Measurements from ENCODE around the gene EPHA7. TPM values are rescaled to one million over a fixed set of nuclear protein-coding genes. Genes with fewer than 3 reads are reported as not detected.

EPHA7 gene
- total RNA-seq, 1 experiment from 2014 or later, result 9.5 TPM

- Histone ChIP-seq H4K8ac (replicated peaks; ENCODE audit: insufficient read length, low read depth, low read length) (no peak overlapping the region), H2BK12ac (ENCODE audit: insufficient read length, low read depth, low read length) (no peak overlapping the region), H2BK120ac (ENCODE audit: low read depth, low read length, poor library complexity, severe bottlenecking) (no peak overlapping the region), H2BK15ac (ENCODE audit: low read depth, low read length) (no peak overlapping the region), H2AFZ (ENCODE audit: low read length) (no peak overlapping the region), H3T11ph (ENCODE audit: low read length) (no peak overlapping the region), H4K20me1 (ENCODE audit: control insufficient read depth, insufficient read depth, insufficient read length) (no peaks in the 10 kb centered on the region), H3K23ac (ENCODE audit: insufficient read length, low read depth, low read length) (no peak overlapping the region), H3K79me2 (ENCODE audit: insufficient read depth, low read length) (no peaks in the 10 kb centered on the region), H2AK5ac (ENCODE audit: insufficient read length, low read length) (no peak overlapping the region), H3K27ac (ENCODE audit: insufficient read length, low read depth, low read length) (no peak overlapping the region), H4K91ac (ENCODE audit: insufficient read length, low read depth, low read length) (no peak overlapping the region), H4K5ac (ENCODE audit: insufficient read length, low read depth, low read length) (no peak overlapping the region), H3K27me3 (ENCODE audit: insufficient read depth, low read length) (no peaks in the 10 kb centered on the region), H2BK5ac (ENCODE audit: insufficient read length, low read length) (no peak overlapping the region), H3K4ac (ENCODE audit: low read depth, low read length) (no peak overlapping the region), H3K9ac (ENCODE audit: extremely low read depth, insufficient read length, low read length) (no peak overlapping the region), H3K23me2 (ENCODE audit: insufficient read length, low read depth, low read length, poor library complexity, severe bottlenecking) (no peaks in the 10 kb centered on the region), H3K18ac (ENCODE audit: insufficient read length, low read depth, low read length) (no peak overlapping the region), H3K14ac (ENCODE audit: insufficient read depth, low read length) (no peak overlapping the region), H3K79me1 (ENCODE audit: insufficient read depth, low read depth, low read length, poor library complexity, severe bottlenecking) (no peaks in the 10 kb centered on the region), H3K56ac (ENCODE audit: insufficient read length, low read depth, low read length) (no peak overlapping the region), H3K4me2 (ENCODE audit: insufficient read depth, insufficient read length, low read length) (no peak overlapping the region), H3K9me3 (ENCODE audit: control insufficient read depth, low read depth, low read length) (no peaks in the 10 kb centered on the region), H2BK20ac (ENCODE audit: low read depth, low read length, poor library complexity, severe bottlenecking) (no peak overlapping the region), H3K4me1 (ENCODE audit: insufficient read depth, low read length) (no peaks in the 10 kb centered on the region)
- WGBS (ENCODE audit: extremely low coverage, insufficient read length, low lambda C conversion rate), result no CpG with 5 or more reads among the region's 3 CpGs
- Mint-ChIP-seq H3K36me3 (ENCODE audit: insufficient read depth in 1 of 3, low read depth in 3 of 3) (peaks cover 4 to 12% (median 9%) of the 10 kb centered on the region in 3 experiments; a peak in 6 of 7 replicates), H3K4me1 (peaks cover 7 to 11% of the 10 kb centered on the region in 2 experiments), H3K27me3 (ENCODE audit: low read depth) (no peaks in the 10 kb centered on the region), H3K9me3 (peaks cover 2 to 3% of the 10 kb centered on the region in 2 experiments; a peak in 2 of 5 replicates), H3K4me3 (no peak overlapping the region), H3K27ac (peak overlapping the region in 1 of 3 experiments; percentile 7; a peak in 1 of 7 replicates)
- TF ChIP-seq CTCF (conservative IDR thresholded peaks at IDR 0.05), result no peak
- DNase-seq, result no peak
These were observed 68.1 kb downstream of the EPHA7 start for GRCh38 chr6:93351222-93351621.

Measured in H9 (cell line).